ENCODE results near the gene PRG3.

PRG3 gene

GRCh38 chr11:57422669-57423068 lies 41.7 kb upstream of the PRG3 start:
- Histone ChIP-seq H3K27me3 (no peaks in the 10 kb centered on the region), H3K4me1 (peaks cover 0 to 43% (median 36%) of the 10 kb centered on the region in 4 donors), H3K4me3 (no peak overlapping the region), H3K27ac (no peak overlapping the region), H3K36me3 (peaks cover 23 to 66% (median 51%) of the 10 kb centered on the region in 3 donors), H3K9me3 (no peaks in the 10 kb centered on the region)
- no peak for TF ChIP-seq CTCF (IDR thresholded peaks at IDR 0.05)
- intact Hi-C loops (cut with DNase I; ENCODE audit: low total_unique reads), result no loop called here
- DNase-seq, result no peak

GRCh38 chr11:57421805-57422204 lies 40.9 kb upstream of the PRG3 start:
- no peak for TF ChIP-seq CTCF (IDR thresholded peaks at IDR 0.05)
- H3K9me3 ChIP-seq, result no peaks in the 10 kb centered on the region
- no peak overlapping the region for H3K27ac ChIP-seq
- no peaks in the 10 kb centered on the region for H3K27me3 ChIP-seq
- no peak overlapping the region for H3K4me3 ChIP-seq
- H3K36me3 ChIP-seq, result peaks cover 27 to 75% (median 59%) of the 10 kb centered on the region in 3 donors
- peaks cover 0 to 43% (median 35%) of the 10 kb centered on the region in 4 donors for H3K4me1 ChIP-seq
- intact Hi-C loops (cut with DNase I; ENCODE audit: low total_unique reads), result no loop called here
- DNase-seq, result no peak

- no peaks in the 10 kb centered on the region for H3K27me3 ChIP-seq
- no peak for DNase-seq
- H3K36me3 ChIP-seq, result peaks cover 34 to 82% (median 67%) of the 10 kb centered on the region in 3 donors
- intact Hi-C loops (cut with DNase I; ENCODE audit: low total_unique reads), result no loop called here
- H3K9me3 ChIP-seq, result no peaks in the 10 kb centered on the region
- H3K4me3 ChIP-seq, result no peak overlapping the region
- no peak overlapping the region for H3K27ac ChIP-seq
- no peak for TF ChIP-seq CTCF (IDR thresholded peaks at IDR 0.05)
- peaks cover 0 to 38% (median 29%) of the 10 kb centered on the region in 4 donors for H3K4me1 ChIP-seq
Measured at GRCh38 chr11:57421066-57421465, 40.1 kb upstream of the PRG3 start.

- intact Hi-C loops (cut with DNase I; ENCODE audit: low total_unique reads), result no loop called here
- no peak for TF ChIP-seq CTCF (IDR thresholded peaks at IDR 0.05)
- Histone ChIP-seq H3K4me1 (peaks cover 0 to 19% (median 10%) of the 10 kb centered on the region in 4 donors), H3K9me3 (no peaks in the 10 kb centered on the region), H3K4me3 (no peak overlapping the region), H3K27ac (no peak overlapping the region), H3K27me3 (no peaks in the 10 kb centered on the region), H3K36me3 (peaks cover 50 to 99% (median 84%) of the 10 kb centered on the region in 3 donors)
- DNase-seq, result no peak
Measured at GRCh38 chr11:57419146-57419545, 38.2 kb upstream of the PRG3 start.

- Histone ChIP-seq H3K9me3 (no peaks in the 10 kb centered on the region), H3K27ac (no peak overlapping the region)
- intact Hi-C loops (cut with DNase I; ENCODE audit: low total_unique reads), result no loop called here
Measured at GRCh38 chr11:57418131-57418530, 37.2 kb upstream of the PRG3 start.

More at GRCh38 chr11:57418131-57418530, 37.2 kb upstream of the PRG3 start:
- no peak for TF ChIP-seq CTCF (IDR thresholded peaks at IDR 0.05)
- DNase-seq, result no peak
- Histone ChIP-seq H3K4me1 (peaks cover 0 to 12% (median 5%) of the 10 kb centered on the region in 4 donors), H3K27me3 (no peaks in the 10 kb centered on the region), H3K36me3 (peaks cover 59 to 99% (median 84%) of the 10 kb centered on the region in 3 donors), H3K4me3 (no peak overlapping the region)
